Suprapubic skin (tissue), 4 donors: ENCODE results near the gene LAMTOR2. TPM values are rescaled to one million over a fixed set of nuclear protein-coding genes. Genes with fewer than 3 reads are reported as not detected.
"Not testable (repeated sequence)": the region's sequence is repeated elsewhere in the genome, so short reads cannot be mapped to it uniquely, and the experiment has no call there.

Source experiments
- DNase-seq, 2 donors: peaks; one replicate each; pipeline ENCODE4 v3.0.0-alpha.2; 2019; ENCODE audit warnings: low spot score in 2 of 2
- H3K27ac ChIP-seq: fragments of 200-600 bp; sonication (generic); one replicate; pipeline ENCODE4 v1.5.1; 2019
- H3K27me3 ChIP-seq: fragments of 200-600 bp; sonication (generic); one replicate; pipeline ENCODE4 v1.5.1; 2019
- H3K36me3 ChIP-seq: fragments of 200-600 bp; sonication (generic); one replicate; pipeline ENCODE4 v1.5.1; 2019
- H3K4me1 ChIP-seq: fragments of 200-600 bp; sonication (generic); one replicate; pipeline ENCODE4 v1.5.1; 2019
- H3K4me3 ChIP-seq: fragments of 200-600 bp; sonication (generic); one replicate; pipeline ENCODE4 v1.5.1; 2019; ENCODE audit warnings: mild to moderate bottlenecking
- H3K9me3 ChIP-seq: fragments of 200-600 bp; sonication (generic); one replicate; pipeline ENCODE4 v1.5.1; 2019
- CTCF ChIP-seq, 2 donors: fragments of 200-600 bp in 1 of 2; fragments of 450-650 bp in 1 of 2; sonication (generic) in 1 of 2; IDR thresholded peaks; one replicate each; pipeline ENCODE4 v1.5.1; 2016 to 2019; ENCODE audit warnings: antibody characterized with exemption in 2 of 2, mild to moderate bottlenecking in 1 of 2, moderate library complexity in 1 of 2
- EP300 ChIP-seq: sonication (generic); formaldehyde crosslinking; IDR thresholded peaks from one replicate; pipeline ENCODE4 v1.6.1; 2017; ENCODE audit warnings: antibody characterized with exemption
- POLR2A ChIP-seq, 2 donors: fragments of 450-650 bp; IDR thresholded peaks; one replicate each; pipeline ENCODE4 v1.6.1; 2017; ENCODE audit warnings: antibody characterized with exemption in 2 of 2, mild to moderate bottlenecking in 2 of 2, moderate library complexity in 2 of 2
- POLR2AphosphoS5 ChIP-seq, 3 donors: sonication (generic); formaldehyde crosslinking; IDR thresholded peaks; one replicate each; pipeline ENCODE4 v1.6.1; 2017; ENCODE audit warnings: antibody characterized with exemption in 3 of 3
- WGBS: methylation state at CpG from one replicate; pipeline ENCODE4 v1.1.5; 2018; 5-methylcytosine and 5-hydroxymethylcytosine counted together
- total RNA-seq, 4 donors: library from RNA; depleted of rRNA; stranded (reverse); fragments of >200 nt; gene quantifications; one replicate each; pipeline ENCODE4 v1.1.0, GENCODE V29; 2016

The LAMTOR2 gene
- total RNA-seq, 4 donors from 2014 or later = 27.3 to 66.6 (median 57.7) TPM

DNA sequence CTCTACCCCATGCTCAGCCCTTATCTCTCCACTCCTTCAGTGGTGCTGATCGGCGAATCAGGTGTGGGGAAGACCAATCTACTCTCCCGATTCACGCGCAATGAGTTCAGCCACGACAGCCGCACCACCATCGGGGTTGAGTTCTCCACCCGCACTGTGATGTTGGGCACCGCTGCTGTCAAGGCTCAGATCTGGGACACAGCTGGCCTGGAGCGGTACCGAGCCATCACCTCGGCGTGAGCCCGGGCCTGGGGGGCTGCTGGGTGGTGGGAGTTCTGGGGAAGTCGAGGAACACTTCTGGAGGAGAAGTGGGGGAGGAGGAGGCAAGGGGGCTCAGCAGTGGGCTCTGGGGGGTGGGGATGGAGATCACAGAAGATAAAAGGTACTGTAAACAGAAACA, 11.3 kb downstream of the LAMTOR2 start:
- Histone ChIP-seq H3K27ac (no peak overlapping the region), H3K9me3 (no peaks in the 10 kb centered on the region), H3K36me3 (peaks cover 19% of the 10 kb centered on the region), H3K4me3 (no peak overlapping the region), H3K27me3 (no peaks in the 10 kb centered on the region), H3K4me1 (peaks cover 29% of the 10 kb centered on the region)
- no peak for TF ChIP-seq CTCF (IDR thresholded peaks at IDR 0.05)
- TF ChIP-seq EP300 = no peak
- TF ChIP-seq POLR2AphosphoS5 (IDR thresholded peaks at IDR 0.05) = no peak
- TF ChIP-seq POLR2A (IDR thresholded peaks at IDR 0.05) = no peak
- DNase-seq = no peak
- 81% methylated on average over 16 of the region's 16 CpGs for WGBS

- no peak for DNase-seq
- no peak for TF ChIP-seq EP300
- TF ChIP-seq POLR2AphosphoS5 (IDR thresholded peaks at IDR 0.05) = no peak
- TF ChIP-seq CTCF (IDR thresholded peaks at IDR 0.05) = no peak
- TF ChIP-seq POLR2A (IDR thresholded peaks at IDR 0.05) = no peak
- Histone ChIP-seq H3K9me3 (no peaks in the 10 kb centered on the region), H3K27ac (no peak overlapping the region), H3K36me3 (peaks cover 19% of the 10 kb centered on the region), H3K4me1 (peaks cover 19% of the 10 kb centered on the region), H3K27me3 (no peaks in the 10 kb centered on the region), H3K4me3 (no peak overlapping the region)
- 82% methylated on average over 2 of the region's 2 CpGs for WGBS
These were observed 12.7 kb downstream of the LAMTOR2 start for GRCh38 chr1:156067262-156067661.

GRCh38 chr1:156069490-156070455, 15.2 kb downstream of the LAMTOR2 start:
- Histone ChIP-seq H3K4me1 (peaks cover 7% of the 10 kb centered on the region), H3K4me3 (no peak overlapping the region), H3K27ac (no peak overlapping the region), H3K27me3 (no peaks in the 10 kb centered on the region), H3K36me3 (peaks cover 19% of the 10 kb centered on the region), H3K9me3 (no peaks in the 10 kb centered on the region)
- WGBS = 84% methylated on average over 3 of the region's 3 CpGs
- DNase-seq = no peak
- no peak for TF ChIP-seq EP300
- no peak for TF ChIP-seq POLR2AphosphoS5 (IDR thresholded peaks at IDR 0.05)
- TF ChIP-seq POLR2A (IDR thresholded peaks at IDR 0.05) = no peak
- no peak for TF ChIP-seq CTCF (IDR thresholded peaks at IDR 0.05)

GRCh38 chr1:156070548-156070947, 16.0 kb downstream of the LAMTOR2 start:
- DNase-seq = no peak
- Histone ChIP-seq H3K27me3 (no peaks in the 10 kb centered on the region), H3K4me3 (no peak overlapping the region), H3K27ac (no peak overlapping the region), H3K4me1 (peaks cover 11% of the 10 kb centered on the region), H3K9me3 (no peaks in the 10 kb centered on the region), H3K36me3 (peaks cover 19% of the 10 kb centered on the region)
- 47% methylated on average over 4 of the region's 4 CpGs for WGBS
- TF ChIP-seq POLR2AphosphoS5 (IDR thresholded peaks at IDR 0.05) (no peak), POLR2A (IDR thresholded peaks at IDR 0.05) (no peak), EP300 (no peak), CTCF (IDR thresholded peaks at IDR 0.05) (no peak)

DNA sequence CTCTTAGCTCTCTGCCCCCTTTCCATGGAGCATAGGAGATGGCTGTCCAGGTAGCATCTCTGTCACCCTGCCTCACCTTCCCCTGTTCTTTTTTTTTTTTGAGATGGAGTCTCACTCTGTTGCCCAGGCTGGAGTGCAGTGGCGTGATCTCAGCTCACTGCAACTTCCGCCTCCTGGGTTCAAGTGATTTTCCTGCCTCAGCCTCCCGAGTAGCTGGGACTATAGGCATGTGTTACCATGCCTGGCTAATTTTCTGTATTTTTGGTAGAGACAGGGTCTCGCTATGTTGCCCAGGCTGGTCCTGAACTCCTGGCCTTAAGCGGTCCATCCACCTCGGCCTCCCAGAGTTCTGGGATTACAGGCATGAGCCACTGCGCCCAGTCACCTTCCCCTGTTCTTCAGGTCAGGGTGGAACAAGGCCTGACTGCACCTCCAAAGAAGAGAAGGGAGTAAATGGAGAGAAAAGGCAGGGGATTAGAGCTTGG, 16.8 kb downstream of the LAMTOR2 start:
- not testable (repeated sequence) for H3K27me3 ChIP-seq, H3K9me3 ChIP-seq, H3K27ac ChIP-seq, DNase-seq, H3K4me3 ChIP-seq
- H3K36me3 ChIP-seq = peaks cover 19% of the 10 kb centered on the region
- peaks cover 19% of the 10 kb centered on the region for H3K4me1 ChIP-seq
- WGBS = 93% methylated on average over 7 of the region's 7 CpGs
